AG09309 (cell line): ENCODE data around the gene CDK5RAP2.
"Not testable (repeated sequence)": the region's sequence is repeated elsewhere in the genome, so short reads cannot be mapped to it uniquely, and the experiment has no call there.

ENCODE experiments used
- DNase-seq: peaks from one replicate; pipeline ENCODE4 v3.0.0-alpha.2; 2010; ENCODE audit warnings: low read depth
- H3K4me3 ChIP-seq: 2 replicates; pipeline ENCODE4 v1.5.1; 2011; ENCODE audit warnings: mild to moderate bottlenecking, low read depth, low read length, moderate library complexity; ENCODE audit not compliant: control insufficient read depth
- CTCF ChIP-seq: IDR thresholded peaks from 2 replicates; pipeline ENCODE4 v1.5.1; 2011; ENCODE audit warnings: mild to moderate bottlenecking, low read depth, low read length, inconsistent platforms; ENCODE audit not compliant: insufficient read depth, control insufficient read depth; ENCODE audit errors: missing control alignments

Gene CDK5RAP2

GRCh38 chr9:120580051-120580896, at the start of gene CDK5RAP2:
CDK5RAP2 (minus strand) TSS chr9:120580167; CDS start chr9:120579978, 189 bp downstream.
- no peak for TF ChIP-seq CTCF
- H3K4me3 ChIP-seq = peak within 1 kb of the TSS; percentile 76
- peak; percentile 93 for DNase-seq

- not testable (repeated sequence) for H3K4me3 ChIP-seq
- DNase-seq = peak; percentile 7
Measured at GRCh38 chr9:120628925-120629497, 49.0 kb upstream of the CDK5RAP2 start.

- no peak for TF ChIP-seq CTCF
- H3K4me3 ChIP-seq = no peak overlapping the region
- no peak for DNase-seq
Measured at GRCh38 chr9:120628207-120628924, 48.4 kb upstream of the CDK5RAP2 start.

- DNase-seq = no peak
- no peak for TF ChIP-seq CTCF
- no peak overlapping the region for H3K4me3 ChIP-seq
Measured at GRCh38 chr9:120627073-120627472, 47.1 kb upstream of the CDK5RAP2 start.

GRCh38 chr9:120626512-120626911, 46.5 kb upstream of the CDK5RAP2 start:
- TF ChIP-seq CTCF = no peak
- no peak overlapping the region for H3K4me3 ChIP-seq
- DNase-seq = no peak

GRCh38 chr9:120625222-120625621, 45.3 kb upstream of the CDK5RAP2 start:
- no peak for TF ChIP-seq CTCF
- no peak overlapping the region for H3K4me3 ChIP-seq
- DNase-seq = no peak

GRCh38 chr9:120622790-120623189, 42.8 kb upstream of the CDK5RAP2 start:
- DNase-seq = no peak
- no peak overlapping the region for H3K4me3 ChIP-seq
- no peak for TF ChIP-seq CTCF
